Epithelial cell of proximal tubule (primary cell): ENCODE data around the gene IRF8. TPM values are rescaled to one million over a fixed set of nuclear protein-coding genes. Genes with fewer than 3 reads are reported as not detected.
"Not testable (repeated sequence)": the region's sequence is repeated elsewhere in the genome, so short reads cannot be mapped to it uniquely, and the experiment has no call there.

Experiments
- DNase-seq: peaks from one replicate; pipeline ENCODE4 v3.0.0-alpha.2; 2011; ENCODE audit warnings: low read depth
- H3K4me3 ChIP-seq: 2 replicates; pipeline ENCODE4 v1.5.1; 2011; ENCODE audit warnings: low read depth, mild to moderate bottlenecking, low read length
- CTCF ChIP-seq: conservative IDR thresholded peaks from 2 replicates; pipeline ENCODE4 v1.5.1; 2012; ENCODE audit warnings: low read depth, mild to moderate bottlenecking, low read length
- total RNA-seq: library from RNA; depleted of rRNA; stranded (reverse); fragments of >200 nt; gene quantifications from 2 replicates; pipeline ENCODE4 v1.2.3, GENCODE V29; 2015

The IRF8 gene
- total RNA-seq, 1 donor from 2014 or later = 0.17 TPM

DNA sequence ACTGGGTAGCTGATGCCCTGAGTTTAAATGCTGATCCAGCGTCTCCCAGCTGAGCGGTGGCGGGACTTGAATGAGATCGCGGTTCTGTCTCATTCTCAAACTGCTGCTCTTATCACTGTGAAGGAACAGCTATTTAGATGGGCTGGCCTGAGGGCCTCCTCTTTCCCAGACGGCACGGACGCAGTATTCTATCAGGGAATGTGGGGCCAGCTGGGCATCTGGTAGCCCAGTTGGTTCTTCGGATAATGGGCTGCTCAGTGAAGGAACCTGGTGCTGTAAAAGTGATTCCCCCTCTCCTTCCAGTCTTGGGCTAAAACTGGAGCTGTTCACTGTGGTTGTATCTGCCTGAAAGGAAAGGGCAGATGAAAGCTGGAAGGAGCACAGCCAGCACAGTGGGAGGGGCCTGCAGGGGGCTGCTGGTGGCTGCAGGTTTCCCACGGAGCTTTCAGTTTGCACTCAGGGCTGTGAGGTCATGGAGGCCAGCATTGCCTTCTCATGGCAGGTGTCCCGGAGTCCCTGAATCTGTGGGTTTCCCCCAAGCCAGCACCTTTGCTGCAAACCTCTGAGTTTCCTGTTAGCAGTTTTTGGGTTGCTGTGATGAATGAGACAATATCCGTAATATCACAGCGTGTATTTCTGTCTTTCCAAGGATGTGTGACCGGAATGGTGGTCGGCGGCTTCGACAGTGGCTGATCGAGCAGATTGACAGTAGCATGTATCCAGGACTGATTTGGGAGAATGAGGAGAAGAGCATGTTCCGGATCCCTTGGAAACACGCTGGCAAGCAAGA is 3.6 kb downstream of the IRF8 start:
- DNase-seq = no peak
- no peak for TF ChIP-seq CTCF
- no peak overlapping the region for H3K4me3 ChIP-seq

GRCh38 chr16:85903559-85903958 is 4.6 kb downstream of the IRF8 start:
- DNase-seq = no peak
- no peak overlapping the region for H3K4me3 ChIP-seq
- no peak for TF ChIP-seq CTCF

DNA sequence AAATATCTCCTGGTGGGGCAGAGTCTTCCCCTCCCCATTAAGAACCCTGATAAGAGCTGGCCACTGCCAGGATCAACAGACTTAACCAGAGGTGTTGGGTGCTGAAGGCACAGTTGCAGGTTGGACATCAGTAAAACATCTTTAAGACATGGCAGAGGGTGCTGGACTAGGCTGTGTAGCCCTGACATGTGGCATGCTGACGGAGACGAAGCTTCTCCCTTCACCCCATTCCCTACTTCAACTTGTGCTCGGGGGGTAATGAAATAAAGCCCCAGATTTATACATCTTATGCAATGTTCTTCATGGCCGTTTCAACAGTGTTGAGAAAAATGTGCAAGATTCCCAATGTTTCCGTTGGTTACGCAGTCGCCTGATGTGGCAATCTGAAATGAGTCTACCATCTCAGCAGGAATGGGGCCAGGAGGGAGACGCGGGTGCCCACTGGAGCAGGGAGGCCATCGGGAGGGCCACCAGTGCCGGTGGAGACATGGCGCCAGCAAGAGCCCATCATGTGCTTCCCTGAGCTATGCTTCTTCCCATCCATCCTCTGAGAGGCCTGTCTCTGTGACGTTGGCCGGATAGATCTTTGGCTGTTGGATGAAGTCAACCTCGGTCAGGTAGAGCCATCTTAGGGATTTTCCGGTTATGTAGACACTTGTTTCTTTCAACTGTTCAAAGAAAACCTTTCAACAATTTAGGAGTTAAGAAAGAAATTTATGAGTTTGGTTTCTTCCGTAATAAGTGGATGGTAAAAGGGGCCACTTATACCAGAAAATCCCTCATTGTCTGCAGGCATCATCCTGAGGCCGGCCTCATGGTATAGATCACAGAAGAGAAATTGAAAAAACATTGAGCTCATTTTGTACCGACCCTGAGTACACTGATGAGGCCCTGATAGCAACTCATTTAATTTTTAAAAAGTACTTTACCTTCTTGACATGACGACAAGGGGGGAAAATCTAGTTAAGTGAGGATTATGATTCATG is 6.4 kb downstream of the IRF8 start:
- DNase-seq = no peak
- TF ChIP-seq CTCF = no peak
- H3K4me3 ChIP-seq = no peak overlapping the region

- H3K4me3 ChIP-seq = no peak overlapping the region
- DNase-seq = no peak
- no peak for TF ChIP-seq CTCF
These were observed 7.4 kb downstream of the IRF8 start for GRCh38 chr16:85906349-85906748.

- not testable (repeated sequence) for H3K4me3 ChIP-seq, DNase-seq
These were observed 8.3 kb downstream of the IRF8 start for GRCh38 chr16:85907231-85907630.

DNA sequence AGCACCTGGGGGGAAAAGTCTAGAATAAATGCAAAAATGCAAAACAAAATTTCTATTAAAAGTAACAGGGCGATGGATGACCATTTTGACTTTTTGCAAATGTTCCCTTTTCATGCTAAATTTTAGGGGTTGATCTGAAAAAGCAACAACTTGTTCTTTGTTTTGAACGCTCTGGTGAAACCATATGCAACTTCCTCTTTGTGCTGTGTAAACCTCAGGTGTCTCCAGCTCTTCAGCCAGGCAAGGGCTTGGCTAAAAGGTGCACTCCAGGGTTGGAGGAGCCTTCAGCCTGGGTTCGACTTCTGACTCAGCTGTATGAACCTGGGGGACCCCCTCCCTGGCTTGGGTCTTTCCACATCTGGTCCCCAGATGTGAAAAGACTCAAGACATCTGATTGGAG is 9.5 kb downstream of the IRF8 start:
- H3K4me3 ChIP-seq = no peak overlapping the region
- DNase-seq = no peak
- TF ChIP-seq CTCF = no peak

DNA sequence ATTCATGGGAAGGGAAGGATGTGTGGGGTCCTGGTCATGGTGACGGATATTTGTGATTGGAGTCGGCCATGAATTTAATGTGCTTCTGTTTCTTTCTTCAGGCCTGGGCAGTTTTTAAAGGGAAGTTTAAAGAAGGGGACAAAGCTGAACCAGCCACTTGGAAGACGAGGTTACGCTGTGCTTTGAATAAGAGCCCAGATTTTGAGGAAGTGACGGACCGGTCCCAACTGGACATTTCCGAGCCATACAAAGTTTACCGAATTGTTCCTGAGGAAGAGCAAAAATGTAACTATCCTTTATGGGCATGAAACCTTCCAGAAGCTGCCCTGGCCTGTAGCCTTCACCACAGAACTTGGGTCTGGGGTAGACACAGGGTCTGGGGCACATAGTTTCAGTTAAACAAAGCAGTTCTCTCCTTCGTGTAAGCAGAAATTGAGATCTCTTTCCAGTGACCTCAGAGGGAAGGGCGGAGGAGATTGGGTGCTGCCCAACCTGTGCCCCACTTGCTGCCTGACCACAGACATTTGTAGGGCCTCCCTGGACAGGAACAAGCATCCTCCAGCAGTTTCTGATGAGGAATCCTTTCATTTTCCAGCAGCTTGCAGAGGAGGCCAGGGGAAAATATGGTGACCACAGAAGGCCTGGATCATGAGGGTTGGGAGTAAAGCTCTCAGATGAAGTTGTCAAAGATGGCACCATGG is 10.1 kb downstream of the IRF8 start:
- H3K4me3 ChIP-seq = no peak overlapping the region
- no peak for TF ChIP-seq CTCF
- DNase-seq = no peak
